Fibroblast of lung (primary cell): Measurements from ENCODE around the gene ZSWIM5. TPM values are rescaled to one million over a fixed set of nuclear protein-coding genes. Genes with fewer than 3 reads are reported as not detected.

Experiments used
- DNase-seq, 2 donors: peaks; one replicate each; pipeline versions ENCODE4 v3.0.0 to v3.0.0-alpha.2; 2010; ENCODE audit warnings: low read depth in 2 of 2
- H2AFZ ChIP-seq: 2 replicates; pipeline ENCODE4 v1.5.1; 2012; ENCODE audit warnings: low read length, control low read depth, inconsistent platforms
- H3K27ac ChIP-seq: 2 replicates; pipeline ENCODE4 v1.5.1; 2011; ENCODE audit warnings: low read length, control low read depth; ENCODE audit not compliant: insufficient read depth
- H3K27me3 ChIP-seq: 2 replicates; pipeline ENCODE4 v1.5.1; 2011; ENCODE audit warnings: mild to moderate bottlenecking, low read length; ENCODE audit not compliant: control insufficient read depth, insufficient read depth
- H3K36me3 ChIP-seq: 2 replicates; pipeline ENCODE4 v1.5.1; 2011; ENCODE audit warnings: low read length; ENCODE audit not compliant: control insufficient read depth, insufficient read depth
- H3K4me1 ChIP-seq: 2 replicates; pipeline ENCODE4 v1.5.1; 2011; ENCODE audit warnings: low read length; ENCODE audit not compliant: control insufficient read depth, insufficient read depth; ENCODE audit errors: extremely low read depth
- H3K4me2 ChIP-seq: 2 replicates; pipeline ENCODE4 v1.5.1; 2011; ENCODE audit warnings: low read length, control low read depth; ENCODE audit not compliant: insufficient read depth; ENCODE audit errors: extremely low read depth
- H3K4me3 ChIP-seq, 4 experiments: fragments of 200-600 bp in 1 of 4; sonication (generic) in 1 of 4; replicated peaks in 1 of 4; 2 replicates each; pipeline ENCODE4 v1.5.1; 2011 to 2016; ENCODE audit warnings: low read length in 4 of 4, low read depth in 3 of 4, mild to moderate bottlenecking in 3 of 4, control low read depth in 2 of 4, inconsistent platforms in 1 of 4, mixed read lengths in 1 of 4; ENCODE audit not compliant: insufficient read depth in 1 of 4; ENCODE audit errors: control extremely low read depth in 1 of 4
- H3K79me2 ChIP-seq: 2 replicates; pipeline ENCODE4 v1.5.1; 2012; ENCODE audit warnings: mild to moderate bottlenecking, low read length, inconsistent platforms; ENCODE audit not compliant: control insufficient read depth, insufficient read depth
- H3K9ac ChIP-seq: 2 replicates; pipeline ENCODE4 v1.5.1; 2011; ENCODE audit warnings: mild to moderate bottlenecking, low read length, control low read depth; ENCODE audit not compliant: insufficient read depth
- H3K9me3 ChIP-seq: 2 replicates; pipeline ENCODE4 v1.5.1; 2012; ENCODE audit warnings: low read depth, low read length; ENCODE audit not compliant: control insufficient read depth, insufficient read depth
- H4K20me1 ChIP-seq: 2 replicates; pipeline ENCODE4 v1.5.1; 2011; ENCODE audit warnings: low read length; ENCODE audit not compliant: control insufficient read depth, insufficient read depth; ENCODE audit errors: extremely low read depth
- CTCF ChIP-seq, 2 donors: IDR thresholded peaks in 1 of 2; conservative IDR thresholded peaks in 1 of 2; 1 replicate in 1 of 2; 2 replicates in 1 of 2; pipeline ENCODE4 v1.5.1; 2011 to 2012; ENCODE audit warnings: low read length in 2 of 2, control low read depth in 1 of 2, inconsistent platforms in 1 of 2, low read depth in 1 of 2, mild to moderate bottlenecking in 1 of 2
- EZH2 ChIP-seq: IDR thresholded peaks from 2 replicates; pipeline ENCODE4 v1.5.1; 2012; ENCODE audit warnings: low read length, control low read depth, mild to moderate bottlenecking; ENCODE audit errors: missing control alignments
- polyA plus RNA-seq, 2 donors: library from polyadenylated mRNA; depleted of rRNA in 1 of 2; stranded (reverse) in 1 of 2; unstranded in 1 of 2; fragments of >200 nt; gene quantifications; 2 replicates each; pipeline ENCODE4 v1.2.1, GENCODE V29; 2011 to 2012; ENCODE audit warnings: missing spikeins in 1 of 2
- total RNA-seq: library from RNA; depleted of rRNA; stranded (reverse); fragments of >200 nt; gene quantifications from 2 replicates; pipeline ENCODE4 v1.2.1, GENCODE V29; 2014

The ZSWIM5 gene
- total and polyA plus RNA-seq, 2 donors (not counting 1 experiment from before 2014, with no cell fraction given): 0.73 to 0.99 TPM

GRCh38 chr1:45221716-45222115 lies 15.3 kb upstream of the ZSWIM5 start:
- Histone ChIP-seq H3K36me3 (no peaks in the 10 kb centered on the region), H3K9ac (no peak overlapping the region), H3K4me3 (no peak overlapping the region), H3K27me3 (no peaks in the 10 kb centered on the region), H3K27ac (no peak overlapping the region), H3K9me3 (no peaks in the 10 kb centered on the region), H4K20me1 (no peaks in the 10 kb centered on the region), H3K4me1 (no peaks in the 10 kb centered on the region), H3K79me2 (no peaks in the 10 kb centered on the region), H2AFZ (no peak overlapping the region), H3K4me2 (no peak overlapping the region)
- TF ChIP-seq CTCF (conservative IDR thresholded peaks at IDR 0.05 in 1 of 2, IDR thresholded peaks at IDR 0.05 in 1 of 2; ENCODE audit: low read depth in 1 of 2, low read length in 2 of 2): no peak
- no peak for TF ChIP-seq EZH2
- peak in 1 of 2 donors; percentile 51 for DNase-seq

- Histone ChIP-seq H2AFZ (no peak overlapping the region), H3K4me3 (no peak overlapping the region), H3K4me1 (no peaks in the 10 kb centered on the region), H3K9ac (no peak overlapping the region), H3K27ac (no peak overlapping the region), H3K4me2 (no peak overlapping the region), H3K79me2 (no peaks in the 10 kb centered on the region), H3K9me3 (no peaks in the 10 kb centered on the region), H4K20me1 (no peaks in the 10 kb centered on the region), H3K27me3 (no peaks in the 10 kb centered on the region), H3K36me3 (no peaks in the 10 kb centered on the region)
- TF ChIP-seq CTCF (conservative IDR thresholded peaks at IDR 0.05 in 1 of 2, IDR thresholded peaks at IDR 0.05 in 1 of 2; ENCODE audit: low read depth in 1 of 2, low read length in 2 of 2): no peak
- no peak for TF ChIP-seq EZH2
- DNase-seq: no peak
Observed at GRCh38 chr1:45216861-45217260, 10.5 kb upstream of the ZSWIM5 start.

- H3K9ac ChIP-seq: no peak overlapping the region
- H2AFZ ChIP-seq: no peak overlapping the region
- no peak overlapping the region for H3K4me2 ChIP-seq
- no peaks in the 10 kb centered on the region for H3K79me2 ChIP-seq
- no peaks in the 10 kb centered on the region for H3K36me3 ChIP-seq
- no peaks in the 10 kb centered on the region for H3K9me3 ChIP-seq
- no peak for DNase-seq
- no peaks in the 10 kb centered on the region for H4K20me1 ChIP-seq
- H3K27ac ChIP-seq: no peak overlapping the region
- H3K27me3 ChIP-seq: no peaks in the 10 kb centered on the region
- TF ChIP-seq CTCF (conservative IDR thresholded peaks at IDR 0.05 in 1 of 2, IDR thresholded peaks at IDR 0.05 in 1 of 2; ENCODE audit: low read depth in 1 of 2, low read length in 2 of 2) (no peak), EZH2 (no peak)
- no peak overlapping the region for H3K4me3 ChIP-seq
- no peaks in the 10 kb centered on the region for H3K4me1 ChIP-seq
Observed at GRCh38 chr1:45216200-45216541, 9.8 kb upstream of the ZSWIM5 start.
